HepG2 (cell line): ENCODE data around the gene USP7. TPM values are rescaled to one million over a fixed set of nuclear protein-coding genes. Genes with fewer than 3 reads are reported as not detected.

Experiments
- GATAD1 ChIP-seq: IDR thresholded peaks from 2 replicates; pipeline ENCODE4 v1.6.1; 2016; ENCODE audit warnings: missing genetic modification reagents, missing compliant biosample characterization
- HMGXB3 ChIP-seq: sonication (generic); formaldehyde crosslinking; IDR thresholded peaks from 2 replicates; pipeline ENCODE4 v1.4.0; 2020; ENCODE audit warnings: missing genetic modification reagents, borderline replicate concordance
- MAFG ChIP-seq: sonication (generic); formaldehyde crosslinking; IDR thresholded peaks from 2 replicates; pipeline ENCODE4 v1.5.1; 2020; ENCODE audit warnings: mild to moderate bottlenecking, missing genetic modification reagents
- MTA3 ChIP-seq: sonication (generic); formaldehyde crosslinking; IDR thresholded peaks from 2 replicates; pipeline ENCODE4 v1.4.0; 2020; ENCODE audit warnings: missing genetic modification reagents
- NFAT5 ChIP-seq: sonication (generic); formaldehyde crosslinking; IDR thresholded peaks from 2 replicates; pipeline ENCODE4 v1.4.0; 2020; ENCODE audit warnings: missing genetic modification reagents
- NFYB ChIP-seq: sonication (generic); formaldehyde crosslinking; IDR thresholded peaks from 2 replicates; pipeline ENCODE4 v1.4.0; 2020; ENCODE audit warnings: missing genetic modification reagents
- RNF219 ChIP-seq: sonication (generic); formaldehyde crosslinking; IDR thresholded peaks from 2 replicates; pipeline ENCODE4 v1.5.0; 2020; ENCODE audit warnings: mild to moderate bottlenecking, missing genetic modification reagents
- SALL2 ChIP-seq: sonication (generic); formaldehyde crosslinking; IDR thresholded peaks from 2 replicates; pipeline ENCODE4 v1.8.1; 2023; ENCODE audit warnings: mild to moderate bottlenecking, missing genetic modification reagents, inconsistent platforms
- SMYD3 ChIP-seq: sonication (generic); formaldehyde crosslinking; IDR thresholded peaks from 2 replicates; pipeline ENCODE4 v1.8.1; 2023; ENCODE audit warnings: mild to moderate bottlenecking, missing genetic modification reagents
- SRY ChIP-seq: sonication (generic); formaldehyde crosslinking; IDR thresholded peaks from 2 replicates; pipeline ENCODE4 v1.8.0; 2022; ENCODE audit warnings: mild to moderate bottlenecking, missing genetic modification reagents
- TBL1XR1 ChIP-seq: fragments of 150-350 bp; IDR thresholded peaks from 2 replicates; pipeline ENCODE4 v1.6.1; 2014; ENCODE audit warnings: borderline replicate concordance, low read length; ENCODE audit not compliant: partially characterized antibody
- ZFP90 ChIP-seq: sonication (generic); formaldehyde crosslinking; IDR thresholded peaks from 2 replicates; pipeline ENCODE4 v1.8.0; 2022; ENCODE audit warnings: missing genetic modification reagents, mild to moderate bottlenecking, inconsistent platforms, borderline replicate concordance
- ZNF205 ChIP-seq: IDR thresholded peaks from 2 replicates; pipeline ENCODE4 v1.6.1; 2018; ENCODE audit warnings: missing biosample characterization, missing genetic modification reagents
- ZNF263 ChIP-seq: sonication (generic); formaldehyde crosslinking; IDR thresholded peaks from 2 replicates; pipeline ENCODE4 v1.4.0; 2020; ENCODE audit warnings: missing genetic modification reagents
- ZNF577 ChIP-seq: sonication (generic); formaldehyde crosslinking; IDR thresholded peaks from 2 replicates; pipeline ENCODE4 v1.4.0; 2020; ENCODE audit warnings: mild to moderate bottlenecking, low read depth, missing genetic modification reagents, borderline replicate concordance
- ZNF580 ChIP-seq: IDR thresholded peaks from 2 replicates; pipeline ENCODE4 v1.6.1; 2016; ENCODE audit warnings: low read depth, borderline replicate concordance
- ZNF709 ChIP-seq: sonication (generic); formaldehyde crosslinking; IDR thresholded peaks from 2 replicates; pipeline ENCODE4 v1.5.0; 2020; ENCODE audit warnings: mild to moderate bottlenecking, missing genetic modification reagents
- polyA plus RNA-seq, 8 experiments: library from polyadenylated mRNA; depleted of rRNA in 3 of 8; stranded (reverse) in 7 of 8; unstranded in 1 of 8; fragments of >200 nt; fragmentation: Illumina TruSeq in 4 of 8; extraction: Trizol in 4 of 8; gene quantifications; 2 replicates each; pipeline versions ENCODE4 v1.2.1 to v1.2.3, GENCODE V29; 2011 to 2016; ENCODE audit warnings: low read depth in 4 of 8, missing spikeins in 1 of 8, mixed read lengths in 1 of 8; ENCODE audit not compliant: insufficient read depth in 1 of 8
- total RNA-seq, 5 experiments: library from RNA; depleted of rRNA; stranded (reverse); fragments of >200 nt; fragmentation: Illumina TruSeq; extraction: Trizol; gene quantifications; 2 replicates each; pipeline ENCODE4 v1.2.3, GENCODE V29; 2016; ENCODE audit warnings: low read depth in 1 of 5

The USP7 gene
- total and polyA plus RNA-seq, 2 of the 13 experiments (the other 11 are each of a cell fraction or from before 2014, with no cell fraction given) = 52.5 to 173 TPM

- TF ChIP-seq SRY (CRISPR knock-in tag) (peak; percentile 61; the same call in 1 of the 2 replicates), TBL1XR1 (no peak), ZNF205 (CRISPR knock-in tag) (no peak), ZNF263 (CRISPR knock-in tag) (peak; percentile 17; the same call in 1 of the 2 replicates), ZFP90 (CRISPR knock-in tag) (no peak; the same call in 1 of the 2 replicates), NFAT5 (no peak), RNF219 (CRISPR knock-in tag) (no peak), NFYB (CRISPR knock-in tag) (no peak), HMGXB3 (no peak), GATAD1 (CRISPR knock-in tag) (no peak), ZNF577 (CRISPR knock-in tag) (no peak), SALL2 (CRISPR knock-in tag) (no peak), MTA3 (CRISPR knock-in tag) (no peak), SMYD3 (no peak), ZNF709 (CRISPR knock-in tag) (no peak), MAFG (CRISPR knock-in tag) (no peak), ZNF580 (CRISPR knock-in tag) (no peak)
Measured at GRCh38 chr16:8867216-8867931, 96.3 kb downstream of the USP7 start (continued).
